NCI-H446 (cell line): ENCODE results near the gene CPNE5.

ENCODE experiments used
- DNase-seq, 2 experiments: peaks; one replicate each; lab custom pipeline; 2025; lab: John Stamatoyannopoulos, UW

CPNE5 gene

GRCh38 chr6:36702656-36703055, 136.6 kb downstream of the CPNE5 start:
- no peak for DNase-seq

GRCh38 chr6:36701401-36701991, 137.7 kb downstream of the CPNE5 start:
- no peak for DNase-seq

DNA sequence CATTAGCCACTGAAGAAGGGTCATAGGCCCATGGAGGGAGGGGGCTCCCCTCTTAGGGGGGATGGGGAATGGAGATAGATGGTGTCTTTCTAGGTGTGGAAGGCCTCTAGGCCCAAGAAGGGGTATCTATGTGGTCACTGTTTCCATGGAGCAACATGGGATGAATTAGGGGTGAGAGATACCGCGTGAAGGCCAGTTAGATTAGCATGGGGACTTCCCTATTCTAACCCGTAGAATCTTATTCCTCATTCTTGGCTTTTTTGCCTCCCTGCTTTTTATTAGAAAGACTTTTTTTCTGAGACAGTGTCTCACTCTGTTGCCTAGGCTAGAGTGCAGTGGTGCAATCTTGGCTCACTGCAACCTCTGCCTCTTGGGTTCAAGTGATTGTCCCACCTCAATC, 138.4 kb downstream of the CPNE5 start:
- no peak for DNase-seq

DNA sequence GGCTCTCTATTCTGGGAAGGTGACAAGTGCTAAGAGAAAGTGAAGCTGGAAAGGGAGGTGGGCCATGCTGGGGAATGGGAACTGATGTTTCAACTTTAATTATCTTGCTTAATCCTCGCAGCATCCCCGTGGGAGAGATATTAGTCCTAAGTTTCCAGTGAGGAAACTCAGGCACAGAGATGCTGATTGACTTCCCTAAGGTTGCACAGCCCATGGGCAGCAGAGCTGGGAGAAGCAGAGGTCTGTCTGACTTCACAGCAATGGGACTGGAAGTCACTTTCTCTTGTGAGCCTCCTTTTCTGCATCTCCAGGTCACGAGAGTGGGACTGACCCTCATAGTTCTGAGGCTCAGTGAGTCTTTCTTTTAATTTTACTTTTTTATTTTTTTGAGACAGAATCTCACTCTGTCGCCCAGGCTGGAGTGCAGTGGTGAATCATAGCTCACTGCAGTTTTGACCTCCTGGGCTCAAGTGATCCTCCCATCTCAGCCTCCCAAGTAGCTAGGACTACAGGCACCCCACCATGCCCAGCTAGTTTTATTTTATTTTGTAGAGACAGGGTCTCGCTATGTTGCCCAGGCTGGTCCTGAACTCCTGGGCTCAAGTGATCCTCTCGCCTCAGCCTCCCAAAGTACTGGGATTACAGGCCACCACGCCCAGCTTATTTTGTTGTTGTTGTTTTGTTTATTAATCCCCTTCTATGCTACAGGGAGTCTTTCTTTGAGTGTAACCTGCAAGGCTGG, 139.0 kb downstream of the CPNE5 start:
- DNase-seq, result no peak

- no peak for DNase-seq
These were observed 139.9 kb downstream of the CPNE5 start for GRCh38 chr6:36699348-36699747.

DNA sequence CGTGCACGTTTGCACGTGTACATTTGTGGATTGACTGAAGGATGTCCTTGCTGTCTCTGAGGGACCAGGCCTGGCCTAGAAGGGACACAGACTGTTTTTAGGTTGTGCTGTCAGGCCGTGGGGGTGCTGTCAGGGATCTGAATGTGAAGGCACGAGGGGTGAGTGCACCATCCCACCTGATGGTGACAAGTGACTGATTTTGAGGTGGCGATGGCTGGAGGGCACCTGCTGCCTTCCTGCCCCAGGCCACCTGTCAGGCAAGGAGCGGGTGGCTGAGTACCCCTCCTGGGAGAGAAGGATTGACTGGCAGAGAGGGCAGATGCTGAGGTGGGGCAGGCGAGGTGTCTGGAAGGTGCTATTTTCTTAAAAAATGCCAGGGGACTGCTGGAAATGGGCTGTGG, 140.4 kb downstream of the CPNE5 start:
- DNase-seq, result no peak

- no peak for DNase-seq
These were observed 141.0 kb downstream of the CPNE5 start for GRCh38 chr6:36698196-36698595.

DNA sequence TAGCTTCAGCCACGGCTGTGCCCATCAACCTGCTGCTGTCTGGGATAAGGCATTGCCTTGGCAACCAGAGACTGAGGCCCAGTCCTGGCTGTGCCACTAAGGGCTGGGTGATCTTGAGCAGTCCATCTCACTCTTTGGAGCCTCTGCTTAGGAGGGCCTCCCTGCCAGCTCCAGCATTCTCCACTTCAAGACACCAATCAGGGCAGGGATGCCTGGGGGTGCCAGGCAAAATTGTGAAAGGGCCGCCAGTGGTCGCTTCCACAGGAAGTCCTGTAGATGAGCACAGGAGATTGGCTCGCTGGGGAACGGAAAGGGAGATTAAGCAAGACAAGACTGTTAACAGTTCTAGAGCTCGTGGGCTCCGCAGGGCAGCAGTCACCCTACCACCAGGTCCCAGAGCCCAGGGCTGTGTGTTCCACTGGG, 141.8 kb downstream of the CPNE5 start, which contains the start of gene RAB44:
Gene RAB44, plus strand, starts transcription at position 346 of the 423 bp plus-strand sequence. CDS start 6,410 bp downstream, outside the sequence.
- DNase-seq, result no peak

- DNase-seq, result no peak
These were observed 143.8 kb downstream of the CPNE5 start for GRCh38 chr6:36695414-36695813.

GRCh38 chr6:36694616-36695015, 144.6 kb downstream of the CPNE5 start:
- DNase-seq, result no peak

GRCh38 chr6:36692861-36693702, 146.2 kb downstream of the CPNE5 start:
- no peak for DNase-seq

- no peak for DNase-seq
These were observed 147.0 kb downstream of the CPNE5 start for GRCh38 chr6:36692220-36692619.

DNA sequence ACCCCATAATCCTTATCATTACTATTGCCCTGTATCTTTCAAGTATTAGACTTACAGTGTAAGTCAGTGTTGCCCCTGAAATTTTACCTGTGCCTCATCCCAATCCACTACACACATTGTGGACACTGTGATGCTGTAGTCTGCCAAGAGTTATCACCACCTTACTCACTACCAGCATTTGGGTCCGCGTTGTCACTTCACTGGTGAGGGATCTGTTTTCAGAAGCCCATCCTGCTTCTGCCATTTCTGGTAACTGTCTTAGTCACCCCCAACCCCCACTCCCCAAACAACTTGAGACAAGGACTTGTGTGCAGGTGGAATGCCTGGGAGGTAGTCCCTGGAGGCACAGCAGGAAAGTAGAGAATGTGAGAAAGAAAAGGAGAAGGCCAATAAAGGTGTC, 147.6 kb downstream of the CPNE5 start:
- no peak for DNase-seq

DNA sequence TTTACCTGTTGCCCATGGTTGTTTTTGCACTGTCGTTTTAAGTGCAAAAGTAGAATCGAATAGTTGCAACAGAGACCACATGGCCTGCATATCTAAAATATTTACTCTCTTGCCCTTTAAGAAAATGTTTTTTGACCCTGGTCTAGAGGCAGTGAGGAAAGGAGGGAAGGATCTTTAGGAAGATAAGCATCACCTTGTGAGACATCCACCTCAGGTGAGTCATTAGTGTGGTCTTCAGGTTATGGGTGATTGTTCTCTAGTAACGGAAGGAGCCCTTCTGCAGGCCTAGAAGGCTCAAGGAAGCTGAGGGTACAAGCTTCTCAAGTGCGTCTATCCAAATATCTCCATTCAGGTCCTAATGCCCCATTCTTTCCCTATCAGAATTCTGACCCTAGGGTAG, 148.2 kb downstream of the CPNE5 start:
- no peak for DNase-seq
